SK-MEL-5 (cell line): ENCODE data around the gene MAPKAPK5. TPM values are rescaled to one million over a fixed set of nuclear protein-coding genes. Genes with fewer than 3 reads are reported as not detected.
"Not testable (repeated sequence)": the region's sequence is repeated elsewhere in the genome, so short reads cannot be mapped to it uniquely, and the experiment has no call there.

Experiments
- DNase-seq: peaks from one replicate; pipeline ENCODE4 v3.0.0-alpha.2; 2016; ENCODE audit warnings: low read depth, low spot score
- in situ Hi-C: cut with HindIII; loops from 2 replicates; pipeline ENCODE4 v1.10.0; 2016; ENCODE audit warnings: low sequenced_read_pairs, high pct_unique_total_duplicates, low pct_unique_long_range_greater_than_20kb
- polyA plus RNA-seq, 2 experiments: library from polyadenylated mRNA; depleted of rRNA; stranded (reverse); fragments of >200 nt; gene quantifications; 2 replicates each; pipeline ENCODE4 v1.2.3, GENCODE V29; 2015
- total RNA-seq: library from RNA; depleted of rRNA; stranded (reverse); fragments of >200 nt; shearing (Covaris generic); gene quantifications from 2 replicates; pipeline ENCODE4 v1.2.3, GENCODE V29; 2014; rRNA removed

MAPKAPK5 gene, protein sequence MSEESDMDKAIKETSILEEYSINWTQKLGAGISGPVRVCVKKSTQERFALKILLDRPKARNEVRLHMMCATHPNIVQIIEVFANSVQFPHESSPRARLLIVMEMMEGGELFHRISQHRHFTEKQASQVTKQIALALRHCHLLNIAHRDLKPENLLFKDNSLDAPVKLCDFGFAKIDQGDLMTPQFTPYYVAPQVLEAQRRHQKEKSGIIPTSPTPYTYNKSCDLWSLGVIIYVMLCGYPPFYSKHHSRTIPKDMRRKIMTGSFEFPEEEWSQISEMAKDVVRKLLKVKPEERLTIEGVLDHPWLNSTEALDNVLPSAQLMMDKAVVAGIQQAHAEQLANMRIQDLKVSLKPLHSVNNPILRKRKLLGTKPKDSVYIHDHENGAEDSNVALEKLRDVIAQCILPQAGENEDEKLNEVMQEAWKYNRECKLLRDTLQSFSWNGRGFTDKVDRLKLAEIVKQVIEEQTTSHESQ
- total RNA-seq, result 56.5 and 58.4 TPM in 2 replicates
- polyA plus RNA-seq (2015; cell fraction: cytosol; rRNA removed), result 69.3 and 84.9 TPM in 2 replicates
- polyA plus RNA-seq (2015; cell fraction: nucleus; rRNA removed), result 57.3 and 84.1 TPM in 2 replicates

DNA sequence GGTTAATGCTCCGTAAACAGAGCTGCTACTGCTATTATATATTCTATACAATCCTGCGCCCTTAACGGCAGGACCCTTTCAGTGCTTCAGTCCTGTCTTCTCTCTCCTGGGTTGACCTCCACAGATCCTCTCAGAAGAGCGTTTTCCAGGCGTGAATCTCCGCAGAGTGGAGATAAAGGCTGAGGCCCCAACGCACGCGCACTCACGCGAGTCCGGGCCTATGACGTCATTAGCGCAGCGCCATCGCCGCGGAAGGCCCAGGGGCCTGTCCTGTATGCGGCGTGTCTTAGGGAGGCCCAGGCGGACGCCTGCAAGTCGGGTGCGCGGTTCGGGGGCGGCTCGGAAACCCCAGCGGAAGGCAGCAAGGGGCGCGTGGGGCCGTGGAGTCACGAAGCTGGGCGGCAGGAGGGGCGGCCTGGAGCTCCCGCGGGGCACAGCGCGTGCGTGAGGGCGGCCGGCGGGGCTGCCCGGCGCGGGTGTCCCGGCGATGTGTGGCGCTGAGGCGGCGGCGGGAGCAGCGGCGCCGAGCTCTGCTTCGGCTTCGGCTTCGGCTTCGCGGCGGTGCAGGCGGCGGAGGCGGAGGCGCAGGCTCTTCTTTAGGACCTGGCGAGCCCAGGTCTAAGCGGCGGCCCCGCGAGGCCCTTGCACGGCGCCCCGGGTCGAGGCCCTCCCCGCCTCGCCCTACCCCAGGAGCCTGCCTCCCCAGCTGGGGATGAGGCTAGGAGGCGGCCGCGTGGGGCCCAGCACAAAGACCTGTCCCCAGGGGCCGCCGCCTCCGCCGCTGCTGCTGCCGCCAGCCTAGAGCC, at the start of gene MAPKAPK5:
MAPKAPK5 (plus strand) TSS at position 479 of the 806 bp plus-strand sequence. CDS start 506 bp downstream, outside the sequence.
- peak; percentile 93 for DNase-seq
- in situ Hi-C loops, result no loop called here

DNA sequence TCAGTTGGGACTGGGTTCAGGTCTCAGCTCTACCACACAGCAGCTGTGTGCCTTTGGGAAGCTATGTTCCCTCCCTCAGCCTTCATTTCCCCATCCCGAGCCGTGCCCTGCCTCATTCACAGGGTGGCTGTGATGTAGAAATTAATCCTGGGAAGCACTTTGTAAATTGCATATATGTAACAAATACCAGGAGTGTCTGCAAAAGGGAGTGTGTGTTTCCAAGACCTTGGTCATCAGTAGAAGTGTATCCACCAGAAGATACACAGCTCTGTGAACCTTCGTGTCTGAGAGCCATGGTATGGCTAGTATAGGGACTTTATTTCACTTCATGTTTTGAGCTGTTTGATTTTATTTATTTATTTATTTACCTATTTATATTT, 49.2 kb upstream of the MAPKAPK5 start:
- in situ Hi-C loops, result no loop called here
- no peak for DNase-seq

DNA sequence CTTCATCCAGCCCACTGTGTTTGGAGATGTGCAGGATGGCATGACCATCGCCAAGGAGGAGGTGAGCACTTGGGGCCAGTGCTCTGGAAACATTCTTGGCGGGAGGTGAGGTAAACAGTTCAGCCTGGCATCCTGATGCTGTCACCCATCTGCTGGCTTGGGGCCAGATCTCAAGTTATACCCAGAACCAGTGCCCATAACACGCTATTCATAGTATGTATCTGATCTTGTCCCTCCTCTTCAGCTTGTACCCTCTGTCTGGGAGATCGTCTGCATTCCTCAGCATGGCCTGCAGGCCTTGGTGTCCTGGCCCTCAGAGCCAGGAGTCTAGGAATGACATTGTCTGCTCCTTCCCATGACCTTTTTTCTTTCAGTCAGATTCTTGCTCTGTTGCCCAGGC, 43.8 kb upstream of the MAPKAPK5 start:
- DNase-seq, result no peak
- in situ Hi-C loops, result no loop called here

DNA sequence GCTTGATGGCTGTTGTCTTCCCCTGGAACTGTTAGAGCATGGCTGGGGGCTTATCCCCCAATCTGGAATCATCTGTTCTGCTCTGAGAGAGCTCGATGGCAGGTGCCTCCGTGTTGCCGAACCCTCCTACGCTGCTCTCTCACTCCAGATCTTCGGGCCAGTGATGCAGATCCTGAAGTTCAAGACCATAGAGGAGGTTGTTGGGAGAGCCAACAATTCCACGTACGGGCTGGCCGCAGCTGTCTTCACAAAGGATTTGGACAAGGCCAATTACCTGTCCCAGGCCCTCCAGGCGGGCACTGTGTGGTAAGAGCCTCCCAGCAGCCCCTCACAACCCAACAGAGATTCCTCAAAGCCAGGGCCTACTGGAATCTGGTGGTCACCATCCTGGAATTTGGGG, 42.3 kb upstream of the MAPKAPK5 start:
- no peak for DNase-seq
- in situ Hi-C loops, result no loop called here

DNA sequence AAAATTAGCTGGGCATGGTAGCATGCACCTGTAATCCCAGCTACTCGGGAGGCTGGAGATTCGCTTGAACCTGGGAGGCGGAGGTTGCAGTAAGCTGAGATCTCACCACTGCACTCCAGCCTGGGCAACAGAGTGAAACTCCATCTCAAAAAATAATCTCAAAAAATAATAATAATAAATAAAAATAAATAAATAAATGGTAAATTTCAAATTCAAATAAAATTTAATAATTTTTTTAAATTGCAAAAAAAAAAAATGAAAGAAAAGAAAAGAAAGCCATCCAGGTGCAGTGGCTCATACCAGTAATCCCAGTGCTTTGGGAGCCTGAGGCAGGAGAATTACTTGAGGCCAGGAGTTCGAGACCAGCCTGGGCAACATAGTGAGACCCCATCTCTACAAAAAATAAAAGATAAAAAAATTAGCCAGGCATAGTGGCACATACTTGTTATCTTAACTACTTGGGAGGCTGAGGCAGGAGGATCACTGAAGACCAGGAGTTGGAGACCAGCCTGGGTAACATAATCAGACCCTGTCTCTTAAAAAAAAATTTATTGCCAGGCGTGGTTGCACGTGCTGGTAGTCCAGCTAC, 38.9 kb upstream of the MAPKAPK5 start:
- DNase-seq, result no peak
- in situ Hi-C loops, result no loop called here

DNA sequence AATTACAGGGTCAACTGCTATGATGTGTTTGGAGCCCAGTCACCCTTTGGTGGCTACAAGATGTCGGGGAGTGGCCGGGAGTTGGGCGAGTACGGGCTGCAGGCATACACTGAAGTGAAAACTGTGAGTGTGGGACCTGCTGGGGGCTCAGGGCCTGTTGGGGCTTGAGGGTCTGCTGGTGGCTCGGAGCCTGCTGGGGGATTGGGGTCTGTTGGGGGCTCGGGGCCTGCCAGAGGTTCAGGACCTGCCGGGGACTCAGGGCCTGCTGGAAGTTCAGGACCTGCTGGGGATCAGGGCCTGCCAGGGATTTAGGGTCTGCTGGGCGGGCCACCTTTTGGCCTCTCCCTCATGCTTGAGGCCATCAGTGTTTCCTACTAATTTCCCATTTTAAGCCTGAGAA, 38.2 kb upstream of the MAPKAPK5 start:
- in situ Hi-C loops, result no loop called here
- no peak for DNase-seq

DNA sequence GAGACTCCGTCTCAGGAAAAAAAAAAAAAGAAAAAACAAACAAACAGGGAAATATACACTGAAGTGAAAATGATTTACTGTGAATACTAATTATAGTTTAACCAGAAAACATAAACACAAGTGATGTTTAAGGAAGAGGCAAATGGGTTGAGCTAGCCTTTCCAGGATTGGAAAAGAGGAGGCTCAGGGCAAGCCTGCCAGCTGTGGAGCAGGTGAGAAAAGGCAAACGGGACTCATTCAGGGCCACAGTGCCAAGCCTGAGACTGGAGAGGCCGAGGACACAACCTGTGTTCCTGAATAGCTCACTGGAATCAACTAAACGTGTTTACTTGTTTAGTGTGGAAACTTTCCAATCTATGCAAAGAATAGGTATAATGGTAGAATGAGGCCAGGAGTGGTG, 35.7 kb upstream of the MAPKAPK5 start:
- no peak for DNase-seq
- in situ Hi-C loops, result no loop called here

DNA sequence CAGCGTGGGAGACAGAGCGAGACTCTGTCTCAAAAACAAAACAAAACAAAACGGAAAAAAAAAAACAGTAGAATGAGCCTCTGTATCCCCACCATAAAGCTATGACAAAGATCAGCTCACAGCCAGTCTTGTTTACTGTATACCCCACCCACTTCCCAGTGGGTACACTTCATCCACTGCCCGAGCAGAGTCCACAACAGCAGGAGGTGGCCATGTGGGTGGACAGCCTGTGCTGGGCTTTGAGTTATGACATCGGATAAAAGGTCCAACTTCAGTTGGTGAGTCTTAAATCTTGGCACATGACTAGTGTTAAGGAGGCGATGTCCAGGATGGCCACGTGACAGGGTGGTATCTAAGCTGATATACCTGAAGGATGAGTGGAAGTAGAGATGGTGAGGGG, 34.8 kb upstream of the MAPKAPK5 start:
- DNase-seq, result no peak
- in situ Hi-C loops, result no loop called here

DNA sequence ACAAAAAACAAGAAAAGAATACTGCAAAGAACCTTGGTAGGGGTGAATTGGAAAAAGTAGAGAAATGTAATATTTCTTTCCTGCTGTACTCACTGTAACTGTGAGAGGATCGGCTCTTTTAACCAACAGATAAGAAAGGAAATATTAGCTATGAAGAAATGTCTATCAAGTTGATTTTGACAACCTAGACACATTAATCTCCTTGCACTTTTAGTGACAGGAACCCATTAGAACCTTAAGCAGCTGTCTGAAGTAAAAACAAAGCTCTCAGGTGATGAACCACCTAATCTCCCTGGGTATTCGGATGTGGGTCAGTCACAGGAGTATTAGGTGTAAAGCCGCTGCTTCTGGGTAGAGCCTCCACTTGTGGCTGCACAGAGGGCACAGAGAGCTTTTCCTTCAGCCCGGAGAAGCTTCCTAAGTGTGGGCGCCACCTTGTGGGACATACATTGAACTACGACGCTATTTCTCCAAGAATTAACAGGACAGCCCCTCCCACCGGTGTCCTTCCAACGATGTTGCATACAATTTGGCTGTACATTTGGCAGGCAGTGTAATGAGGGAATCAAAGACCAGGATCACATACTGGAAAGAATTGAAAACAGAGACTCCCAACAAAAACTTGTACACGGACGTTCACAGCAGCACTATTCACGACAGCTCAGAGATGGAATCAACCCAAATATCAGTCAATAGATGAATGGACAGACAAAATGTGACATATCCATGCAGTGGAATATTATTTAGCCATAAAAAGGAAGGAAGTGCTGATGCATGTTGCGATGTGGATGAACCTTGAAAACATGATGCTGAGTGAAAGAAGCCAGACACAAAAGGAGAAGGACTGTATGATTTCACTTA, 28.9 kb upstream of the MAPKAPK5 start:
- peak; percentile 89 for DNase-seq
- in situ Hi-C loops, result no loop called here

DNA sequence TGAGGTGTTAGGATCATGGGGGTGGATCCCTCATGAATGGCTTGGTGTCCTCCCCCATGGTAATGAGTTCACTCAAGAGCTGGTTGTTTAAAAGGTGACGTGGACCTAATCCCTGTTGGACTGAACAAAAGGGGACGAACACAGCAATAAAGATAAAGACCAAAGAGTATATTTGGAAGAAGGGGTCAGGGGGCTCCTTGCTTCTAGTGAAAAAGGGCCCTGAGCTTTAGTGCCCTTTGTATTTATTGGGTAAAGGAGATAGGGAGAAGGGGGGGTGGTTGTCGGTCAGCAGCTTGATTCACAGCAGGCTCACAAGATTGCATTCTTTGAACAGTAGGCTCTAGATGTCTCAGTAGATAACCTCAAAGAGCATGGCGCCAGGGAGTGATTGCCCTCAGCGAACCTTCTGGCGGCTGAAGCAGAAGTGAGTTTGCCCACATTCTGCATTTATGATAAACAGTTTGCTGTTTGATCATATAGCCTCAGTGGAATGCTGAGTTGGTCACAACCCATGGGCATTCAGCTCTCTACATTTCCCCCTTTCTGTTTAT, 25.9 kb upstream of the MAPKAPK5 start:
- DNase-seq, result no peak
- in situ Hi-C loops, result no loop called here

DNA sequence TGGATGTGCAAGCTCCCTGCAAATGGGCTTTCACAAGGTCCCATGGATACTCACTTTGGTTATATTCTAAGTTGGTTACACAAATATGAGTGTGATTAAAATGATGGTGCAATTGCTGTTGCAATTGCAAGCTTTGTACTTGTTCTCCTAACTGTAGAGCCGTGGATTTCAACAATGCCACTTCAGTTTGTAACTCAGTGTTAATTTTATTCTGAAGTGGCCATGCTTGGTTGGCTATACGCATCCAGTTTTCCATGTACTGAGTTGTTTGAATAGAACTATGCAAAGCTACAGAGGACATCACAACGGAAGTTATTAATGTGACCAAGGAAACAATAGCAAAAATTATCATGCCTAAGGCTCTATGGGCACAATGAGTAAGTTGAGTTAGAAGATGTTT, 25.1 kb upstream of the MAPKAPK5 start:
- in situ Hi-C loops, DNase-seq: not testable (repeated sequence)

DNA sequence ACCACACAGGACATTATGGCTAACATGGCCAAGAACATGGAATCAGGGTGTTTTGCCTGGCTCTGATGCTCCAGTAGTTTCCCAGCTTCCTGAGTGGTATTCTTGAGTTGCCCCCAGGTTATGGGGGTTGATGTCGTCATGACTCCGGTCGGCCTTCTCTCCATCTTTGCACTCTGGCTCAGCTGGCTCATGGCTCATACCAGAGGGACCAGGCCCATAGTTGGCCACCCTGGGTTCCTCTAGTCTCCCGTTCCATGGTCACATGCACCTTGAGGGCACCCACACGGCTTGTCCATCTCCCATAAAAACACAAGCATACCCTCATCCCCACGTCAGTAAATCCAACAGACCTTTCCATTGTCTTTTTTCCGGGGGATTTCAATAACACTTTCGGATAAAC, 23.7 kb upstream of the MAPKAPK5 start:
- in situ Hi-C loops, result no loop called here
- no peak for DNase-seq

DNA sequence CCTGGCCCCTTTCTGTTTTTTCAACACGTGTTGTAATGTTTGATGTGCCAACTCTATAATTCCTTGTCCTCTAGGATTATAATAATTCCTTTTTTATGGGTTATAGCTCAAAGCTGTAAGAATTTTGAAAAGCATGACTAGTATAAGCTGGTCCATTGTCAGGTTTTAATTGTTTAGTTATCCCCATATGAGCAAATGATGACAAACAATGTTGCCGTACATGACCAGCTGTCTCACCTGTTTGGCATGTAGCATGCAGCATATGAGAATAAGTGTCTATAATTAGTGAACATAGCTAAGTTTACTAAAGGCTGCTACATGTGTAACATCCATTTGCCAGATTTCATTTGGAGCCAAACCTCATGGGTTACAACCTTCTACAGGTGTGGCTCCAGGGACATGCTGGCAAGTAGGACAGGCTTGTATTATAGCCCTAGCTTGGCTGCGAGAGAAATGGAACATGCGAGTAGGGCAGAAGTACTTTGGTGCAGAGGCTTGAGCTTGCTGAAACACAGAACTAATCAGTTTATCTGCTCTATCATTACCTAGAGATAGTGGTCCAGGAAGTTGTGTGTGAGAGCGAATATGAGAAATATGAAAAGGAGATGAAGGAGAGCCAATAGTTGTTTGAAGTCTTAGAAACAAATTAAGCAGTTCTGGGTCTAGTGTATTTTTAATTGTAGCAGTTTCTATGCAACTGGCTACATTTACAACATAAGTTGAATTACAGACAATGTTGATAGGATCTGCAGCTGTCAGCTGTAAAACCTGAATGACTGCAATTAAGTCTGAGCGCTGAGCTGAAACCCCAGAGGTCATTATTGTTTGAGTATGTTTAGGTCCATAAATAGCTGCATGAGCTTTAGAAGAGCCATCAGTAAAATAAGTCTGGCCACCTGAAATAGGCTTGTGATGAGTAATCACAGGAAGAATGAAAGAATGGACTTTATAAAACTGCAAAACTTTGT, 22.6 kb upstream of the MAPKAPK5 start:
- in situ Hi-C loops, result no loop called here
- DNase-seq, result no peak

DNA sequence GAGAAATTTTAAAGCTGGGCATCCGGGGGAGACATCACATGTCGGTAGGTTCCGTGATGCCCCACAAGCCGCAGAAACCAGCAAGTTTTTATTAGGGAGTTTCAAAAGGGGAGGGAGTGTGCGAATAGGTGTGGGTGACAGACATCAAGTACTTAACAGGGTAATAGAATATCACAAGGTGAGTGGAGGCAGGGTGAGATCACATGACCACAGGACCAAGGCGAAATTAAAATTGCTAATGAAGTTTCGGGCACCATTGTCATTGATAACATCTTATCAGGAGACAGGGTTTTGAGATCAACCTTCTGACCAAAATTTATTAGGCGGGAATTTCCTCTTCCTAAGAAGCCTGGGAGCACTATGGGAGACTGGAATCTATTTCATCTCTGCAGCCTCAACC, 21.2 kb upstream of the MAPKAPK5 start:
- in situ Hi-C loops, DNase-seq: not testable (repeated sequence)

DNA sequence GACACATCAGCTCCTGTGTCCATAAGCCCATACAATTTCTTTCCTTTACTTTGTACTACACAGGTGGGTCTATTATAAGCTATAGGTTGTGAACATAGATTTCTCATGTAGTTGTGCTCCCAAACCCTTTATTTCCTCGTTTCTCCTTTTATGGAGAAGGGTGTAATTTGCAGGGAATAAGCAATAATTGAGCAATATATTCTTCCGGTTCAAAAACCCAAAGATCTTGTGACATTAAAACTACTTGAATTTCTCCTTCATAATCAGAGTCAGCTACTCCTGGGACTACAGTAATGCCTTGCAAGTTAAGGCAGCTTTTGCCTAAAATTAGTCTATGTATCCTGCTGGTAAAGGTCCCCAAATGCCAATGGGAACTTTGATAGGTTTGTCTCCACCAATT, 19.1 kb upstream of the MAPKAPK5 start:
- no peak for DNase-seq
- in situ Hi-C loops, result no loop called here

DNA sequence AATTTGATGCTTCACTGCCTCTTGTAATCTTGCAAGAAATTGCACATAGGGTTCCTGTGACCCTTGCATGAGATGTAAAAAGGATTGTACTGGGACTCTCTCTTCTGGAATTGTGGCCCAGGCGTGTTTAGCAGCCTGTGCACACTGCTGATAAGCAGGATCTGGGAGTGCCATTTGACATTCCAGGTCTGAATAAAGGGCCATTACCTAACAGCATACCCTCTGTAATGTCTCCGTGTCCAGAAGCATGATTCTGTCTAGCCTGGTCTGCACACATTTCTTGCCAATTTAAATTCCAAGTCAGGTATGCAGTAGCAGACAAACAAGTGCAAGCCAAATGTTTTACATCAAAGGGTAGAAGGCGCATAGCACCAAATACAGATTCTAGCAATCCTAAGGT, 18.1 kb upstream of the MAPKAPK5 start:
- in situ Hi-C loops, result no loop called here

More for the DNA sequence above, 18.1 kb upstream of the MAPKAPK5 start:
- DNase-seq, result no peak
